Stimulated activated CD4-positive, alpha-beta T cell treated with anti-CD3 and anti-CD28 coated beads, Interleukin-2, amount 100 ng/mL, for 48 hours (primary cell): ENCODE results near the gene KIF13A.
"Not testable (repeated sequence)": the region's sequence is repeated elsewhere in the genome, so short reads cannot be mapped to it uniquely, and the experiment has no call there.

Experiments used
- DNase-seq, 2 donors: peaks; one replicate each; pipeline ENCODE4 v3.0.0-alpha.2; 2020

KIF13A gene

GRCh38 chr6:17967668-17968518 lies 19.5 kb downstream of the KIF13A start:
- DNase-seq: no peak

- no peak for DNase-seq
Measured at GRCh38 chr6:17966451-17966850, 21.0 kb downstream of the KIF13A start.

GRCh38 chr6:17965397-17965796 lies 22.0 kb downstream of the KIF13A start:
- no peak for DNase-seq

GRCh38 chr6:17964633-17965032 lies 22.8 kb downstream of the KIF13A start:
- DNase-seq: no peak

GRCh38 chr6:17962436-17963031 lies 24.9 kb downstream of the KIF13A start:
- DNase-seq: no peak

GRCh38 chr6:17959302-17959701 lies 28.1 kb downstream of the KIF13A start:
- DNase-seq: no peak

- DNase-seq: no peak
Measured at GRCh38 chr6:17957904-17958620, 29.4 kb downstream of the KIF13A start.

GRCh38 chr6:17957498-17957897 lies 29.9 kb downstream of the KIF13A start:
- DNase-seq: no peak

GRCh38 chr6:17957086-17957485 lies 30.3 kb downstream of the KIF13A start:
- no peak for DNase-seq

- no peak for DNase-seq
Measured at GRCh38 chr6:17950095-17950494, 37.3 kb downstream of the KIF13A start.

- no peak for DNase-seq
Measured at GRCh38 chr6:17949168-17949567, 38.3 kb downstream of the KIF13A start.

- DNase-seq: no peak
Measured at GRCh38 chr6:17948725-17949124, 38.7 kb downstream of the KIF13A start.

- not testable (repeated sequence) for DNase-seq
Measured at GRCh38 chr6:17947574-17947973, 39.9 kb downstream of the KIF13A start.

GRCh38 chr6:17945575-17945974 lies 41.9 kb downstream of the KIF13A start:
- no peak for DNase-seq

- no peak for DNase-seq
Measured at GRCh38 chr6:17945111-17945510, 42.3 kb downstream of the KIF13A start.

- no peak for DNase-seq
Measured at GRCh38 chr6:17941318-17941717, 46.1 kb downstream of the KIF13A start.

GRCh38 chr6:17940151-17940792 lies 47.2 kb downstream of the KIF13A start:
- no peak for DNase-seq

- DNase-seq: no peak
Measured at GRCh38 chr6:17938901-17939300, 48.5 kb downstream of the KIF13A start.

GRCh38 chr6:17935188-17936149 lies 52.0 kb downstream of the KIF13A start:
- no peak for DNase-seq

GRCh38 chr6:17933716-17934115 lies 53.7 kb downstream of the KIF13A start:
- no peak for DNase-seq

GRCh38 chr6:17932330-17932852 lies 55.0 kb downstream of the KIF13A start:
- no peak for DNase-seq

GRCh38 chr6:17931227-17931626 lies 56.2 kb downstream of the KIF13A start:
- DNase-seq: no peak
